Hindlimb muscle (tissue), 1 donor: ENCODE data around the gene FBXW10. TPM values are rescaled to one million over a fixed set of nuclear protein-coding genes. Genes with fewer than 3 reads are reported as not detected.

Source experiments
- polyA plus RNA-seq: library from polyadenylated mRNA; unstranded; fragments of 120-200 nt; gene quantifications from one replicate; pipeline ENCODE4 v1.2.1, GENCODE V29; 2013; ENCODE audit not compliant: insufficient read length

Gene FBXW10
- polyA plus RNA-seq, 1 donor: 0.13 TPM

Other genes starting within 250 kb of the FBXW10 start
- gene TBC1D28, start 99.7 kb upstream of the FBXW10 start, polyA plus RNA-seq: 0.36 TPM
- gene FOXO3B, start 61.7 kb upstream of the FBXW10 start, polyA plus RNA-seq: 4.9 TPM
- gene TVP23B, start 37.1 kb downstream of the FBXW10 start, polyA plus RNA-seq: 19.0 TPM
- gene PRPSAP2, start 114.1 kb downstream of the FBXW10 start, polyA plus RNA-seq: 21.1 TPM
- gene SLC5A10, start 208.1 kb downstream of the FBXW10 start, polyA plus RNA-seq: 0.12 TPM